HepG2 (cell line): ENCODE measurements around the gene CCDC158. TPM values are rescaled to one million over a fixed set of nuclear protein-coding genes. Genes with fewer than 3 reads are reported as not detected.
A peak's percentile ranks its signal among the peaks of the same experiment; 100 is the strongest.

Experiments
- CHD4 ChIP-seq: fragments of 200-600 bp; sonication (generic); IDR thresholded peaks from 2 replicates; pipeline ENCODE4 v1.7.0; 2017; ENCODE audit warnings: mild to moderate bottlenecking, low read length, borderline replicate concordance
- HOXA7 ChIP-seq: sonication (generic); formaldehyde crosslinking; IDR thresholded peaks from 2 replicates; pipeline ENCODE4 v1.8.1; 2022; ENCODE audit warnings: mild to moderate bottlenecking, missing genetic modification reagents, moderate library complexity
- RFX5 ChIP-seq: IDR thresholded peaks from 2 replicates; pipeline ENCODE4 v1.6.1; 2011; ENCODE audit warnings: low read depth, low read length, improper control_type of control experiment
- ZBTB21 ChIP-seq: sonication (generic); formaldehyde crosslinking; IDR thresholded peaks from 2 replicates; pipeline ENCODE4 v1.4.0; 2020; ENCODE audit warnings: missing genetic modification reagents
- ZNF644 ChIP-seq: IDR thresholded peaks from 2 replicates; pipeline ENCODE4 v1.6.1; 2016; ENCODE audit warnings: low read depth
- polyA plus RNA-seq, 8 experiments: library from polyadenylated mRNA; depleted of rRNA in 3 of 8; stranded (reverse) in 7 of 8; unstranded in 1 of 8; fragments of >200 nt; fragmentation: Illumina TruSeq in 4 of 8; extraction: Trizol in 4 of 8; gene quantifications; 2 replicates each; pipeline versions ENCODE4 v1.2.1 to v1.2.3, GENCODE V29; 2011 to 2016; ENCODE audit warnings: low read depth in 4 of 8, missing spikeins in 1 of 8, mixed read lengths in 1 of 8; ENCODE audit not compliant: insufficient read depth in 1 of 8
- total RNA-seq, 5 experiments: library from RNA; depleted of rRNA; stranded (reverse); fragments of >200 nt; fragmentation: Illumina TruSeq; extraction: Trizol; gene quantifications; 2 replicates each; pipeline ENCODE4 v1.2.3, GENCODE V29; 2016; ENCODE audit warnings: low read depth in 1 of 5
- TF ChIP-seq, protein P1 (sequence below): sonication (generic); formaldehyde crosslinking; IDR thresholded peaks from 2 replicates; pipeline ENCODE4 v1.9.0; 2021; ENCODE audit warnings: mild to moderate bottlenecking, missing genetic modification reagents
- TF ChIP-seq, protein P2 (sequence below): IDR thresholded peaks from 2 replicates; pipeline ENCODE4 v1.6.1; 2016; ENCODE audit warnings: mild to moderate bottlenecking
- TF ChIP-seq, protein P3 (sequence below): sonication (generic); formaldehyde crosslinking; conservative IDR thresholded peaks from 2 replicates; pipeline ENCODE4 v1.8.0; 2022; ENCODE audit warnings: low read depth, missing genetic modification reagents
- TF ChIP-seq, protein P4 (sequence below): IDR thresholded peaks from 2 replicates; pipeline ENCODE4 v1.6.1; 2016; ENCODE audit warnings: missing compliant biosample characterization, missing genetic modification reagents, borderline replicate concordance
- TF ChIP-seq, protein P5 (sequence below): IDR thresholded peaks from 2 replicates; pipeline ENCODE4 v1.6.1; 2016; ENCODE audit warnings: low read depth, control low read depth
- TF ChIP-seq, protein P6 (sequence below): sonication (generic); formaldehyde crosslinking; IDR thresholded peaks from 2 replicates; pipeline ENCODE4 v1.5.0; 2020; ENCODE audit warnings: missing genetic modification reagents, mild to moderate bottlenecking, borderline replicate concordance

CCDC158 gene
- total and polyA plus RNA-seq, 2 of the 13 experiments (the other 11 are each of a cell fraction or from before 2014, with no cell fraction given): not detected

DNA sequence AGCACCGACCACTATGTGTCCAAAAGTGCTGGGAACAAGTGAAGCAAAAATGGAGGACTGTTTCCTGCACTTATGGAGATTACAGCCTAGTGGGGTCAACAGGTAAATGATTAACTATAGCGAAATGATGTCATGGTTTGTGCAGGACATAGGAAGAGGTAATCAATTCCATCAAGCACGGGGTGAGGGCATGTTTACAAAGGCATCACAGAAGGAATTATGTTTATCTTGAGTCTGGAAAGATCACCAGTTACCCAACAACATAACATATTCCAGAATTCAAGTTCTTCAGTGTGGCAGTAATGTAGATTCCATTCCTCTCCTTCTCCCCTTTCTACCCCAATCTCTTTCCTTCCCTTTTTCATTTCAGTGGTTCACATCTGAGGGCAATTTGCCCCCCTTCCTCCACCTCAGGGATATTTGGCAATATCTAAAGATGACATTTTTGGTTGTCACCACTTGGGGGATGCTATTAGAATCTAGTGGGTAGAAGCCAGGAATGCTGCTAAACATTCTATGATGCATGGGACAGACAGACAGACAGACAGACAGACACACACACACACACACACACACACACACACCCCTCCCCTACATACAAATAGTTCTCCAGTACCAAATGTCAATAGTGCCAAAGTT, 145.3 kb downstream of the CCDC158 start (continued):
- TF ChIP-seq, protein P1, sequence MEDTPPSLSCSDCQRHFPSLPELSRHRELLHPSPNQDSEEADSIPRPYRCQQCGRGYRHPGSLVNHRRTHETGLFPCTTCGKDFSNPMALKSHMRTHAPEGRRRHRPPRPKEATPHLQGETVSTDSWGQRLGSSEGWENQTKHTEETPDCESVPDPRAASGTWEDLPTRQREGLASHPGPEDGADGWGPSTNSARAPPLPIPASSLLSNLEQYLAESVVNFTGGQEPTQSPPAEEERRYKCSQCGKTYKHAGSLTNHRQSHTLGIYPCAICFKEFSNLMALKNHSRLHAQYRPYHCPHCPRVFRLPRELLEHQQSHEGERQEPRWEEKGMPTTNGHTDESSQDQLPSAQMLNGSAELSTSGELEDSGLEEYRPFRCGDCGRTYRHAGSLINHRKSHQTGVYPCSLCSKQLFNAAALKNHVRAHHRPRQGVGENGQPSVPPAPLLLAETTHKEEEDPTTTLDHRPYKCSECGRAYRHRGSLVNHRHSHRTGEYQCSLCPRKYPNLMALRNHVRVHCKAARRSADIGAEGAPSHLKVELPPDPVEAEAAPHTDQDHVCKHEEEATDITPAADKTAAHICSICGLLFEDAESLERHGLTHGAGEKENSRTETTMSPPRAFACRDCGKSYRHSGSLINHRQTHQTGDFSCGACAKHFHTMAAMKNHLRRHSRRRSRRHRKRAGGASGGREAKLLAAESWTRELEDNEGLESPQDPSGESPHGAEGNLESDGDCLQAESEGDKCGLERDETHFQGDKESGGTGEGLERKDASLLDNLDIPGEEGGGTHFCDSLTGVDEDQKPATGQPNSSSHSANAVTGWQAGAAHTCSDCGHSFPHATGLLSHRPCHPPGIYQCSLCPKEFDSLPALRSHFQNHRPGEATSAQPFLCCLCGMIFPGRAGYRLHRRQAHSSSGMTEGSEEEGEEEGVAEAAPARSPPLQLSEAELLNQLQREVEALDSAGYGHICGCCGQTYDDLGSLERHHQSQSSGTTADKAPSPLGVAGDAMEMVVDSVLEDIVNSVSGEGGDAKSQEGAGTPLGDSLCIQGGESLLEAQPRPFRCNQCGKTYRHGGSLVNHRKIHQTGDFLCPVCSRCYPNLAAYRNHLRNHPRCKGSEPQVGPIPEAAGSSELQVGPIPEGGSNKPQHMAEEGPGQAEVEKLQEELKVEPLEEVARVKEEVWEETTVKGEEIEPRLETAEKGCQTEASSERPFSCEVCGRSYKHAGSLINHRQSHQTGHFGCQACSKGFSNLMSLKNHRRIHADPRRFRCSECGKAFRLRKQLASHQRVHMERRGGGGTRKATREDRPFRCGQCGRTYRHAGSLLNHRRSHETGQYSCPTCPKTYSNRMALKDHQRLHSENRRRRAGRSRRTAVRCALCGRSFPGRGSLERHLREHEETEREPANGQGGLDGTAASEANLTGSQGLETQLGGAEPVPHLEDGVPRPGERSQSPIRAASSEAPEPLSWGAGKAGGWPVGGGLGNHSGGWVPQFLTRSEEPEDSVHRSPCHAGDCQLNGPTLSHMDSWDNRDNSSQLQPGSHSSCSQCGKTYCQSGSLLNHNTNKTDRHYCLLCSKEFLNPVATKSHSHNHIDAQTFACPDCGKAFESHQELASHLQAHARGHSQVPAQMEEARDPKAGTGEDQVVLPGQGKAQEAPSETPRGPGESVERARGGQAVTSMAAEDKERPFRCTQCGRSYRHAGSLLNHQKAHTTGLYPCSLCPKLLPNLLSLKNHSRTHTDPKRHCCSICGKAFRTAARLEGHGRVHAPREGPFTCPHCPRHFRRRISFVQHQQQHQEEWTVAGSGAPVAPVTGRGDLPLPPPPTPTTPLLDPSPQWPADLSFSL (CRISPR knock-in tag): no peak
- TF ChIP-seq CHD4: no peak
- no peak for TF ChIP-seq HOXA7
- TF ChIP-seq, protein P2, sequence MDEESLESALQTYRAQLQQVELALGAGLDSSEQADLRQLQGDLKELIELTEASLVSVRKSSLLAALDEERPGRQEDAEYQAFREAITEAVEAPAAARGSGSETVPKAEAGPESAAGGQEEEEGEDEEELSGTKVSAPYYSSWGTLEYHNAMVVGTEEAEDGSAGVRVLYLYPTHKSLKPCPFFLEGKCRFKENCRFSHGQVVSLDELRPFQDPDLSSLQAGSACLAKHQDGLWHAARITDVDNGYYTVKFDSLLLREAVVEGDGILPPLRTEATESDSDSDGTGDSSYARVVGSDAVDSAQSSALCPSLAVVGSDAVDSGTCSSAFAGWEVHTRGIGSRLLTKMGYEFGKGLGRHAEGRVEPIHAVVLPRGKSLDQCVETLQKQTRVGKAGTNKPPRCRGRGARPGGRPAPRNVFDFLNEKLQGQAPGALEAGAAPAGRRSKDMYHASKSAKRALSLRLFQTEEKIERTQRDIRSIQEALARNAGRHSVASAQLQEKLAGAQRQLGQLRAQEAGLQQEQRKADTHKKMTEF (CRISPR knock-in tag): peak; percentile 62
- 0 out of 2 replicates have a peak, but pooled peaks have one; percentile 36 for TF ChIP-seq ZNF644 (CRISPR knock-in tag)
- TF ChIP-seq RFX5: no peak
- TF ChIP-seq, protein P3, sequence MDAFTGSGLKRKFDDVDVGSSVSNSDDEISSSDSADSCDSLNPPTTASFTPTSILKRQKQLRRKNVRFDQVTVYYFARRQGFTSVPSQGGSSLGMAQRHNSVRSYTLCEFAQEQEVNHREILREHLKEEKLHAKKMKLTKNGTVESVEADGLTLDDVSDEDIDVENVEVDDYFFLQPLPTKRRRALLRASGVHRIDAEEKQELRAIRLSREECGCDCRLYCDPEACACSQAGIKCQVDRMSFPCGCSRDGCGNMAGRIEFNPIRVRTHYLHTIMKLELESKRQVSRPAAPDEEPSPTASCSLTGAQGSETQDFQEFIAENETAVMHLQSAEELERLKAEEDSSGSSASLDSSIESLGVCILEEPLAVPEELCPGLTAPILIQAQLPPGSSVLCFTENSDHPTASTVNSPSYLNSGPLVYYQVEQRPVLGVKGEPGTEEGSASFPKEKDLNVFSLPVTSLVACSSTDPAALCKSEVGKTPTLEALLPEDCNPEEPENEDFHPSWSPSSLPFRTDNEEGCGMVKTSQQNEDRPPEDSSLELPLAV (CRISPR knock-in tag): no peak
- TF ChIP-seq, protein P4, sequence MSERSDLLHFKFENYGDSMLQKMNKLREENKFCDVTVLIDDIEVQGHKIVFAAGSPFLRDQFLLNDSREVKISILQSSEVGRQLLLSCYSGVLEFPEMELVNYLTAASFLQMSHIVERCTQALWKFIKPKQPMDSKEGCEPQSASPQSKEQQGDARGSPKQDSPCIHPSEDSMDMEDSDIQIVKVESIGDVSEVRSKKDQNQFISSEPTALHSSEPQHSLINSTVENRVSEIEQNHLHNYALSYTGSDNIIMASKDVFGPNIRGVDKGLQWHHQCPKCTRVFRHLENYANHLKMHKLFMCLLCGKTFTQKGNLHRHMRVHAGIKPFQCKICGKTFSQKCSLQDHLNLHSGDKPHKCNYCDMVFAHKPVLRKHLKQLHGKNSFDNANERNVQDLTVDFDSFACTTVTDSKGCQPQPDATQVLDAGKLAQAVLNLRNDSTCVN (CRISPR knock-in tag): peak; percentile 87
- TF ChIP-seq ZBTB21 (CRISPR knock-in tag): peak; percentile 84
- TF ChIP-seq, protein P5, sequence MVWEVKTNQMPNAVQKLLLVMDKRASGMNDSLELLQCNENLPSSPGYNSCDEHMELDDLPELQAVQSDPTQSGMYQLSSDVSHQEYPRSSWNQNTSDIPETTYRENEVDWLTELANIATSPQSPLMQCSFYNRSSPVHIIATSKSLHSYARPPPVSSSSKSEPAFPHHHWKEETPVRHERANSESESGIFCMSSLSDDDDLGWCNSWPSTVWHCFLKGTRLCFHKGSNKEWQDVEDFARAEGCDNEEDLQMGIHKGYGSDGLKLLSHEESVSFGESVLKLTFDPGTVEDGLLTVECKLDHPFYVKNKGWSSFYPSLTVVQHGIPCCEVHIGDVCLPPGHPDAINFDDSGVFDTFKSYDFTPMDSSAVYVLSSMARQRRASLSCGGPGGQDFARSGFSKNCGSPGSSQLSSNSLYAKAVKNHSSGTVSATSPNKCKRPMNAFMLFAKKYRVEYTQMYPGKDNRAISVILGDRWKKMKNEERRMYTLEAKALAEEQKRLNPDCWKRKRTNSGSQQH: no peak
- TF ChIP-seq, protein P6, sequence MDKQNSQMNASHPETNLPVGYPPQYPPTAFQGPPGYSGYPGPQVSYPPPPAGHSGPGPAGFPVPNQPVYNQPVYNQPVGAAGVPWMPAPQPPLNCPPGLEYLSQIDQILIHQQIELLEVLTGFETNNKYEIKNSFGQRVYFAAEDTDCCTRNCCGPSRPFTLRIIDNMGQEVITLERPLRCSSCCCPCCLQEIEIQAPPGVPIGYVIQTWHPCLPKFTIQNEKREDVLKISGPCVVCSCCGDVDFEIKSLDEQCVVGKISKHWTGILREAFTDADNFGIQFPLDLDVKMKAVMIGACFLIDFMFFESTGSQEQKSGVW (CRISPR knock-in tag): no peak
